Activated gamma-delta T cell (primary cell): Measurements from ENCODE around the gene OMP.
"Not testable (repeated sequence)": the region's sequence is repeated elsewhere in the genome, so short reads cannot be mapped to it uniquely, and the experiment has no call there.

Source experiments
- DNase-seq: peaks from one replicate; lab custom pipeline; 2025; lab: John Stamatoyannopoulos, UW
- total RNA-seq, 2 donors: gene quantifications; one replicate each; lab custom pipeline; 2026; lab: John Stamatoyannopoulos, UW

The OMP gene, protein sequence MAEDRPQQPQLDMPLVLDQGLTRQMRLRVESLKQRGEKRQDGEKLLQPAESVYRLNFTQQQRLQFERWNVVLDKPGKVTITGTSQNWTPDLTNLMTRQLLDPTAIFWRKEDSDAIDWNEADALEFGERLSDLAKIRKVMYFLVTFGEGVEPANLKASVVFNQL
- 0 to 0.10 reads per million in 2 donors for total RNA-seq

GRCh38 chr11:77102246-77103210, at the start of gene OMP:
TSS of gene OMP (plus strand) at chr11:77102840. CDS start at chr11:77102840, 0 bp downstream.
- DNase-seq = no peak

- no peak for DNase-seq
Observed at GRCh38 chr11:77053217-77054015, 49.2 kb upstream of the OMP start.

GRCh38 chr11:77054084-77054483, 48.6 kb upstream of the OMP start:
- DNase-seq = no peak

DNA sequence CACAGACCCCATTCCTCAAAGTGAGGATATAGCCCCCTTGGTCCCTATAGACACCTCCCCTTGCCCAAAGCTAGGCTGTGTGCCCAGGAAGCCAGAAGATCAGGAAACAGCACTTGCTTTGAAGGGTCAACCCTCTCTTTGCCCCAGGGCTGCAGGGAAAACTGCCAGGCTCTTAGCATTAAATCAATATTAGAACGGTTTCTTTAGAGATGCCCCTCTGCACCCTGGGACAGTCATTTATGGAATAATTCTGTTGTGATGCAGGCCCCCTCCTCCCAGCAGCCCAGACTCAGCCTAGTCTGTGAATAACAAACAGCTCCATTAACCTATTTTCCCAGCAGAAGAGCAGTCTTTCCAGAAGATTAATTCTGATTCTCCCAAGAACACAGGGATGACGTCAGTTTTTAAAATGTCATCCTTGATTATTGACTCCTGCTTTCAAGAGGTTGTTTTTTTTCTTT, 47.5 kb upstream of the OMP start:
- no peak for DNase-seq

DNA sequence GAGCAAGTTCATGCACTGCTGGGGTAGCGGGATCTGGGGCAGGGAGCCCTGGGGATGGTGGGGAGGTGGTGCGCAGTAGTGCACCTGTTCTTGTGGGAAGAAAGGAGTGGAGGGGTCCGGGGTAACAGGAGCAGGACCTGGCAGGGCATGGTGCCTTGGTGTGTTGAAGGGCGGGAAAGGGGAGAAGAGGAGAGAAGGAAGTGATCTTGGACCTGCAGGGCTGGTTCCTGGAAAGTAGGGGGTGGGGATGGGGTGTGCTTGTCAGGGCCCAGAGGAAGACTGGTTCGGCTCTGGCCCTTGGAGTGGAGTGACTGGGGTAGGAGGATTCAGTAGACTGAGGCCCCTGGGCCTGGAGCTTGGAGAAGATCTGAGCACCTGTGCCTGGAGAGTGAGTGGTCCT, 46.7 kb upstream of the OMP start:
- DNase-seq = no peak

- no peak for DNase-seq
Observed at GRCh38 chr11:77056814-77057402, 45.7 kb upstream of the OMP start.

GRCh38 chr11:77057938-77058474, 44.6 kb upstream of the OMP start:
- no peak for DNase-seq

- DNase-seq = no peak
Observed at GRCh38 chr11:77058900-77059299, 43.7 kb upstream of the OMP start.

DNA sequence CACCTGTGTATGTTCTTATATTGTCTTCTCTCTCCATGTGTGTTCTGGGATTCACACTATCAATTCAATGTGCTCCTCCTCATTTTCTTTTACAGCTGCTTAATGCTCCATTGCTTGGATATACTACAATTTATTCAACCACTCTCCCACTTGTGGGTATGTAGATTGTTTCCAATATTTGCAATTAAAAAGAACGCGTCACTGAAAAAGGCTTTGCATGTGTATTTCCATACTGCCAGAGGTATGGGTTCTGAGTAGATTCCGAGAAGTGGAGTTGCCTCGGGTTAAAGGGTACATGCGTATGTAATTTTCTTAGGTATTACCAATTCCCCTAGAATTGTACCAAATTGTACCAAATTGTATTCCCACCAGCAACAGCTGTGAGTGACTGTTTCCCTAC, 42.8 kb upstream of the OMP start:
- no peak for DNase-seq

GRCh38 chr11:77060234-77060633, 42.4 kb upstream of the OMP start:
- no peak for DNase-seq

GRCh38 chr11:77061258-77061657, 41.4 kb upstream of the OMP start:
- not testable (repeated sequence) for DNase-seq

DNA sequence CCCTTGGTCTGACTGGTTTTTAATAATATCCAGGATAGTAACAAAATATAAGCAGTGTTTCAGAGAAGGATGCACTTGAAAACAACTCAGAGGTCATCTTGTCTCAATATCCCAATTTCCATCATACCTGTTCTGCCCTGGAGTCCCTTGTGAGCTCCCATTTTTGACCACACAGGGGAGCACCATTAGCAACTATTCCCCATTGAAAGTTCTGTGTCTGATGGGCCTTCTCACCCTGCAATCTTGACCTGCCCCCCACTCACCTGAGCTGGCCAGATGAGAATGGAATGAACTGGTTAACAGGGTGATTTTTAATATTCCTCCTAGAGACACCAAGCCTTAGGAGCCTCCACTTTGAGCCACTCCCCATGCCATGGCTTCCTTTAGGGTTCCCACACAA, 39.7 kb upstream of the OMP start:
- DNase-seq = no peak

DNA sequence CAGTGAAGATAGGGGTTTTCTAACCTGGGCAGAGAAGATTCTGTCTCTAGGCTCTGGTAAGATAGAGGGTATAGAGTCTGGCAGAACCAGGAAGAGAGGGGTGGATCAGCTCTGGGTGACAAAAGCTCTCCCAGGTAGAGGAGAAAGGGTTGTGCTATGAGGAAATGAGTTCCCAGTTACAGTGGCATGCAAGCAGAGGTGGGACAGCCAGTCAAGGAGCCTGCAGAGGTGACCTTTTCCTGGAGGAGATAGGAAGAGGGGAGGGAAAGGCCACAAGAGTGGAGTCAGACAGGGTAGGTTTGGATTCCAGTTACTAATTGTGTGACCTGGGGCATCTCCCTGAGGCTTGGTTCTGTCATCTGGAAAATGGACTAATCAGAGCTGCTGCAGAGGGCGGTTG, 39.2 kb upstream of the OMP start:
- no peak for DNase-seq

- DNase-seq = no peak
Observed at GRCh38 chr11:77063861-77064260, 38.8 kb upstream of the OMP start.

GRCh38 chr11:77064648-77065217, 37.9 kb upstream of the OMP start:
- no peak for DNase-seq

- DNase-seq = no peak
Observed at GRCh38 chr11:77065878-77066228, 36.8 kb upstream of the OMP start.

DNA sequence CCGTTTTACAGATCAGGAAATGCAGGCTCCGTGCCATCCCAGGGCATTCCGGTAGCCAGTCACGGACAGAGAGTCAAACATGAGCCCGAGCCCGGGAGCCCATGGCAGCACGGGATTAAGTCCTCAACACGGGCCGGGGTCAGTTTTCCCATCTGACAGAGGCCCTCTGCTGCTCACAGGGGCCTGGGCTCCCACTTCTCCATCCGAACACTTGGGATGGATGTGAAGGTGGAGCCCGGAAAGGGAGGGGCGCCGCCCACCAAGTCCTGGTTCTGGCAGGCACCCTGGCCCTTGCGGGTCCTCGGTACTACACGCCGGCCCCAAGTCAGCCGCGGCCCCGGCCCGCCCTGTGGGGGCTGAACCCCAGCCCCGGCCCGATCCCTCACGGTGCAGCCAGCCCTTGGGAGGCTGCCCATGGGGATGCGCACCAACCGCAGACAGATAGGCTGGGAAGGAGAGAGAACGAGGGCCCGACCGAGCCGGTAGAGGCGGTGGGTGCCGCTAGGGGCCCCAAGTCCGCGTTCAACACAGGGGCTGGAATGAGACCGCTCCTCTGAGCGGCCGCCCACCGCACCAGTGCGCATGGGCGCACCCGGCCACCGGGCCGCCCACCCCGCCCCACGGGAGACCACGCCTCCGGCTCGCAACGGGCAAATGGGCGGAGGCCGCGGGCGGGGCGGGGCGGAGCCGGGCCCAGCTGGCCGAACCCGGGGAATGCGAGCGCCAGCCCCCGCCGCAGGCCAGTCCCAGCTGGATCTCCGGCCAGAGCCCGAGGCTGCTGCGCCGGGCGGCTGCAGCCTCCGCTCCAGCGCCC, 36.2 kb upstream of the OMP start, which contains the start of gene CAPN5:
CAPN5 (plus strand) TSS at position 743 of the 814 bp plus-strand sequence. CDS start 17,916 bp downstream, outside the sequence.
- peak; percentile 82 for DNase-seq

DNA sequence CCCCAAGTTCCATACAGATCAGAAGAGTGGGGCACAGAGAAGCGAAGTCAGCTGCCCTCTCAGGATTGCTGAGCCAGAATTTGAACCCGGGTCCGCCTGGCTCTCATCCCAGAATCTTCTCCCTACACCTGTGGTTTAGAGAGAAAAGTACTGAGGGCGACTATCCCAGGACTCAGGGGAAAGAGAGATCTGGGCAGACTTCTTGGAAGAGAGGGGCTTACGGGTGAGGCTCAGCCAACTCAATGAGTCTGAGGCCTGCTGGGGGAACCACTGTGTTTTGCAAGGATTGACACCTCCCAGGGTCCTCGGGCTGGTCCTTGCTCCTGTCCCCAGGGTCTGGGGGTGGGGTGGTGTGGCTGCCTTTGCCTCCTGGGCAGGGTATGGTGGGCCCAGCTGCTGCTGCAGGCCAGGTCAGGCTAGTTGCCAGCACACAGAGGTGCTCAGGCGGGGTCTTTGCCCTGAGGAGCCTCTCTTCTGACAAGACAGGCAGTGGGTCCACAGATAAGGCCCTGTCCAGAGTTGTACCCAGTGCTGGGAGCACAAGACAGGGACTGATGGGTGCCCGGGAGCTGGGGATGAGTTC, 34.7 kb upstream of the OMP start:
- DNase-seq = no peak

DNA sequence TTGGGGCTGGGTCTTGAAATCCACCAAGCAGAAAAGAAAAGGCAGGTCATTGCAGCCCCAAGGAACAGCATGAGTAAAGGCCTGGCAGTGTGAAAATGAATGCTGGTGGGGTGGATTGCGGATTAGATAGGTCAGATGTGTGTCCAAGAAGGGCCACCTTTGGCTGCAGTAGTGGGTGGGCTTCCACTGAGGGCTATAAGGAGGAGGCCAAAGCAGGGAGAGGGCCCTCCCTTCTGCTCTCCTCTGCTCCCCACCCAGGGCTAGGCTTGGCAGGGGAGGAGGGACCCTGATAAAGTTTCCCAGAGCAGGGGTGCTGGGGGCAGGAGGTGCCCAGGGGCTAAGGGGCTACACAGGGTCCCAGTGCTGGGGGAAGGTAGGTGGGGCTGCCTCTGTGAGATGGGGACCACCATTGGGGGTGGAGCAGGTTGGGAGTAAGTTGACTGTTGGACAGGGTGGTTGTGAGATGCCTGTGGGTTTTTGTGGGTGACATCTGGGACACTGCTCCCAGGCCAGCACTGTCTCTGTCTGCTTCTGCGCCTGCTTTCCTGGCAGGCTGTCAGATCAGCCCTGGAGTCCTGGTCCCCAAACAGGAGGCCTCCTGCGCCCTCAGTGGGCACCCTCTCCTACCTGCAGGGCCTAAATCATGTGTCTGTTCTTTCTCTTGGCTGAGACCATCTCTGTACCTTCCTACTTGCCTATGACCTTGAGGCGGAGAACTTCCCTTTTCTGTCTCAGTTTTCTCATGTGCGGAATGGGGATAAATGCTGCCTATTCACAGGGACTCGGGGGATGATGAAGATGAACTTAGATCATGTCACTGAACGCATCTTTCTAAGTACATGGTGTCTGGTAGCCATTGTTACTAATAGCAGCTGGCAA, 33.9 kb upstream of the OMP start:
- no peak for DNase-seq
